K562 (cell line): ENCODE measurements around the gene PDIA5. TPM values are rescaled to one million over a fixed set of nuclear protein-coding genes. Genes with fewer than 3 reads are reported as not detected.

Source experiments
- ATAC-seq: fragments of 200-7000 bp; cut with Tn5 transposase; 3 replicates; pipeline ENCODE4 v1.9.1; 2020; ENCODE audit warnings: moderate library complexity
- BruUV-seq: library from RNA; stranded (reverse); fragments of 400-500 nt; replicated peaks from 2 replicates; lab custom pipeline; 2021; lab: Mats Ljungman, UMichigan
- CTCF ChIA-PET: fragments of 300-600 bp; formaldehyde crosslinking; extraction: SDS; loops from one replicate; lab custom pipeline; 2021; ENCODE audit warnings: low intra/inter-chr PET ratio; lab: Yijun Ruan, JAX
- POLR2A ChIA-PET: fragments of 300-600, 350-650 bp; sonication (Branson Sonifier 250); formaldehyde crosslinking; extraction: SDS; loops from one replicate; lab custom pipeline; 2021; ENCODE audit warnings: antibody characterized with exemption, inconsistent platforms; lab: Yijun Ruan, JAX
- DNase-seq, 4 experiments: peaks; one replicate each; pipeline versions ENCODE4 v3.0.0 to v3.0.0-alpha.2; 2011 to 2018; ENCODE audit warnings: low spot score in 3 of 4, mixed read lengths in 3 of 4; ENCODE audit errors: extremely low read depth in 1 of 4
- FAIRE-seq: peaks from 2 replicates; lab custom pipeline; 2011; peaks lifted over from hg19 to GRCh38; lab: Jason Lieb, UNC
- H2AFZ ChIP-seq: 2 replicates; pipeline ENCODE4 v1.6.0; 2011; ENCODE audit warnings: low read depth, low read length, control low read depth, inconsistent platforms
- H3K27ac ChIP-seq: fragments of 200-600 bp; 3 replicates; pipeline ENCODE4 v1.8.0; 2011; ENCODE audit warnings: low read depth, mild to moderate bottlenecking, control low read depth, inconsistent platforms, low read length, moderate library complexity, mixed read lengths; ENCODE audit errors: extremely low read depth
- H3K27me3 ChIP-seq, 2 experiments: fragments of 300-600 bp in 1 of 2; 2 replicates in 1 of 2; 3 replicates in 1 of 2; pipeline versions ENCODE4 v1.6.0 to v1.8.0; 2011; ENCODE audit warnings: inconsistent platforms in 2 of 2, low read length in 2 of 2, mild to moderate bottlenecking in 1 of 2, mixed read lengths in 1 of 2, moderate library complexity in 1 of 2; ENCODE audit not compliant: control insufficient read depth in 2 of 2, insufficient read depth in 2 of 2
- H3K36me3 ChIP-seq: fragments of 300-600 bp; 3 replicates; pipeline ENCODE4 v1.8.0; 2011; ENCODE audit warnings: mild to moderate bottlenecking, low read length, inconsistent platforms; ENCODE audit not compliant: control insufficient read depth, insufficient read depth
- H3K4me1 ChIP-seq, 2 experiments: fragments of 200-600 bp in 1 of 2; replicated peaks in 1 of 2; 2 replicates in 1 of 2; 3 replicates in 1 of 2; pipeline versions ENCODE4 v1.5.1 to v1.8.0; 2011; ENCODE audit warnings: inconsistent platforms in 2 of 2, low read length in 2 of 2, mild to moderate bottlenecking in 1 of 2, mixed read lengths in 1 of 2, moderate library complexity in 1 of 2; ENCODE audit not compliant: control insufficient read depth in 2 of 2, insufficient read depth in 2 of 2
- H3K4me2 ChIP-seq: 2 replicates; pipeline ENCODE4 v1.6.1; 2011; ENCODE audit warnings: low read length, control low read depth, inconsistent platforms, mixed read lengths; ENCODE audit not compliant: insufficient read depth
- H3K4me3 ChIP-seq: fragments of 200-600 bp; sonication (generic), shearing (Covaris generic); 2 replicates; pipeline ENCODE4 v1.5.1; 2016; ENCODE audit warnings: control low read depth, inconsistent platforms
- H3K79me2 ChIP-seq: fragments of 200-600 bp; 3 replicates; pipeline ENCODE4 v1.8.0; 2011; ENCODE audit warnings: low read length, inconsistent platforms; ENCODE audit not compliant: control insufficient read depth, insufficient read depth
- H3K9ac ChIP-seq, 2 experiments: 2 replicates each; pipeline versions ENCODE4 v1.6.0 to v1.6.1; 2011; ENCODE audit warnings: low read depth in 2 of 2, low read length in 2 of 2, control low read depth in 1 of 2, inconsistent platforms in 1 of 2, mild to moderate bottlenecking in 1 of 2, mixed read lengths in 1 of 2; ENCODE audit not compliant: insufficient read depth in 1 of 2
- H3K9me1 ChIP-seq: one replicate; pipeline ENCODE4 v1.6.0; 2011; ENCODE audit warnings: inconsistent platforms, mild to moderate bottlenecking, low read length, moderate library complexity; ENCODE audit not compliant: control insufficient read depth, insufficient read depth
- H3K9me3 ChIP-seq: replicated peaks from 2 replicates; pipeline ENCODE4 v1.5.1; 2011; ENCODE audit warnings: low read depth, low read length, inconsistent platforms; ENCODE audit not compliant: control insufficient read depth, insufficient read depth
- H4K20me1 ChIP-seq: replicated peaks from 2 replicates; pipeline ENCODE4 v1.6.1; 2011; ENCODE audit warnings: low read length, inconsistent platforms, mixed read lengths; ENCODE audit not compliant: control insufficient read depth, insufficient read depth
- FOXK1 ChIP-seq: sonication (generic); formaldehyde crosslinking; IDR thresholded peaks from 2 replicates; pipeline ENCODE4 v1.8.0; 2022; ENCODE audit warnings: missing genetic modification reagents, mild to moderate bottlenecking, borderline replicate concordance
- GABPB2 ChIP-seq: fragments of 250-450 bp; sonication (Bioruptor Pico); conservative IDR thresholded peaks from 2 replicates; pipeline ENCODE4 v1.5.1; 2021; ENCODE audit warnings: mild to moderate bottlenecking
- HDAC1 ChIP-seq, 2 experiments: fragments of 450-650 bp; IDR thresholded peaks; 2 replicates each; pipeline ENCODE4 v1.6.1; 2016 to 2017; ENCODE audit warnings: inconsistent platforms in 1 of 2, mild to moderate bottlenecking in 1 of 2, moderate library complexity in 1 of 2
- TSHZ1 ChIP-seq: fragments of 250-450 bp; sonication (Bioruptor Pico); IDR thresholded peaks from 2 replicates; pipeline ENCODE4 v1.4.0; 2020; ENCODE audit warnings: mild to moderate bottlenecking, moderate library complexity
- U2AF2 ChIP-seq: fragments of 200-400 bp; formaldehyde crosslinking; optimal IDR thresholded peaks from 2 replicates; pipeline ENCODE3; 2017; ENCODE audit warnings: low read depth, mild to moderate bottlenecking, low read length
- ZFP36 ChIP-seq: fragments of 150-350 bp; IDR thresholded peaks from 2 replicates; pipeline ENCODE4 v1.6.1; 2018; ENCODE audit warnings: low read length, low read depth; ENCODE audit not compliant: partially characterized antibody
- ZNF184 ChIP-seq: sonication (generic); formaldehyde crosslinking; IDR thresholded peaks from 2 replicates; pipeline ENCODE4 v1.5.0; 2020; ENCODE audit warnings: missing genetic modification reagents
- ZNF263 ChIP-seq: sonication (generic); formaldehyde crosslinking; IDR thresholded peaks from 2 replicates; pipeline ENCODE4 v1.8.0; 2022; ENCODE audit warnings: mild to moderate bottlenecking, missing genetic modification reagents, borderline replicate concordance
- WGBS: fragments of 100-300 bp; shearing (Covaris generic); methylation state at CpG from one replicate; pipeline ENCODE4 v1.1.6; 2016; ENCODE audit warnings: low coverage, mixed read lengths; ENCODE audit not compliant: insufficient coverage; ENCODE audit errors: missing lambda C conversion rate; 5-methylcytosine and 5-hydroxymethylcytosine counted together
- in situ Hi-C: fragments of 300-500 bp; cut with MboI; formaldehyde crosslinking; loops from 4 replicates; pipeline ENCODE4 v1.15.0; 2018; ENCODE audit warnings: inconsistent platforms, mixed read lengths
- intact Hi-C: fragments of 100-400 bp; cut with micrococcal nuclease; formaldehyde crosslinking; loops from 2 replicates; pipeline ENCODE4 v1.14.2; 2022
- polyA plus RNA-seq, 8 experiments: library from polyadenylated mRNA; depleted of rRNA in 4 of 8; stranded (reverse) in 5 of 8; unstranded in 3 of 8; fragments of >200 nt; fragmentation: Nextera tagmentation in 2 of 8; fragmentation: Illumina TruSeq in 1 of 8; extraction: Ambion mirVana in 2 of 8; extraction: Trizol in 1 of 8; gene quantifications; 2 replicates each; pipeline versions ENCODE4 v1.2.1 to v1.2.3, GENCODE V29; 2011 to 2014; ENCODE audit warnings: inconsistent platforms in 1 of 8, missing spikeins in 1 of 8
- total RNA-seq, 7 experiments: library from RNA; depleted of rRNA in 6 of 7; stranded (reverse); fragments of >200 nt in 6 of 7; fragmentation: Illumina TruSeq in 2 of 7; extraction: Trizol in 2 of 7; gene quantifications; 2 replicates each; pipeline versions ENCODE4 v1.2.1 to v1.2.3, GENCODE V29; 2011 to 2021; ENCODE audit warnings: low replicate concordance in 1 of 7
- TF ChIP-seq, protein P1 (sequence below), 2 experiments: IDR thresholded peaks; 2 replicates each; pipeline ENCODE4 v1.6.1; 2011; ENCODE audit warnings: borderline replicate concordance in 1 of 2, control low read depth in 1 of 2, low read depth in 1 of 2, low read length in 1 of 2, mild to moderate bottlenecking in 1 of 2, mixed read lengths in 1 of 2, moderate library complexity in 1 of 2; ENCODE audit not compliant: insufficient read depth in 1 of 2, insufficient read length in 1 of 2, poor library complexity in 1 of 2, severe bottlenecking in 1 of 2; ENCODE audit errors: extremely low read depth in 1 of 2

PDIA5 gene
- total and polyA plus RNA-seq, 9 of the 15 experiments (the other 6 are each of a cell fraction or from before 2014, with no cell fraction given), result 3.4 to 31.8 (median 19.6) TPM

- BruUV-seq, result no TSS peak
- Histone ChIP-seq H3K79me2 (no peaks in the 10 kb centered on the region), H3K36me3 (peaks cover 81% of the 10 kb centered on the region), H4K20me1 (no peaks in the 10 kb centered on the region; the same call in 1 of the 2 replicates), H3K9me1 (peaks cover 2% of the 10 kb centered on the region), H3K4me3 (no peak overlapping the region), H3K4me2 (no peak overlapping the region), H3K9me3 (no peaks in the 10 kb centered on the region), H3K27me3 (no peaks in the 10 kb centered on the region), H3K9ac (no peak overlapping the region), H3K4me1 (no peaks in the 10 kb centered on the region), H2AFZ (no peak overlapping the region), H3K27ac (no peak overlapping the region)
- ATAC-seq (no peak), DNase-seq (no peak), FAIRE-seq (no peak)
- ChIA-PET CTCF (no interaction called here), POLR2A (interaction anchor here (0.6 to 1.1 kb wide), 2 partner anchors 8 to 20 kb away, joined by 3 to 4 read pairs; no protein-coding TSS in a partner anchor)
- in situ Hi-C loops (no loop called here), intact Hi-C loops (no loop called here)
- TF ChIP-seq, protein P1, sequence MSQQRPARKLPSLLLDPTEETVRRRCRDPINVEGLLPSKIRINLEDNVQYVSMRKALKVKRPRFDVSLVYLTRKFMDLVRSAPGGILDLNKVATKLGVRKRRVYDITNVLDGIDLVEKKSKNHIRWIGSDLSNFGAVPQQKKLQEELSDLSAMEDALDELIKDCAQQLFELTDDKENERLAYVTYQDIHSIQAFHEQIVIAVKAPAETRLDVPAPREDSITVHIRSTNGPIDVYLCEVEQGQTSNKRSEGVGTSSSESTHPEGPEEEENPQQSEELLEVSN (IDR thresholded peaks at IDR 0.05; ENCODE audit: borderline replicate concordance in 1 of 2, extremely low read depth in 1 of 2, insufficient read depth in 1 of 2, insufficient read length in 1 of 2, low read depth in 1 of 2, low read length in 1 of 2, poor library complexity in 1 of 2, severe bottlenecking in 1 of 2), result no peak
- TF ChIP-seq TSHZ1 (CRISPR knock-in tag) (no peak), HDAC1 (IDR thresholded peaks at IDR 0.05) (no peak), U2AF2 (no peak), GABPB2 (CRISPR knock-in tag) (no peak), FOXK1 (CRISPR knock-in tag) (no peak), ZNF263 (CRISPR knock-in tag) (no peak), ZFP36 (no peak), ZNF184 (CRISPR knock-in tag) (no peak)
- 90% methylated on average over 3 of the region's 3 CpGs for WGBS
These were observed 59.8 kb downstream of the PDIA5 start for GRCh38 chr3:123126653-123127052.
